Lung (tissue), 12 donors: ENCODE measurements around the gene SDC1. TPM values are rescaled to one million over a fixed set of nuclear protein-coding genes. Genes with fewer than 3 reads are reported as not detected.

Source experiments
- ATAC-seq: fragments of 200-7000 bp; cut with Tn5 transposase; one replicate; pipeline ENCODE4 v1.9.1; 2020; ENCODE audit warnings: moderate number of reproducible peaks; ENCODE audit not compliant: insufficient read depth, low FRiP score
- DNase-seq, 3 donors: peaks; one replicate each; pipeline ENCODE4 v3.0.0-alpha.2; 2013 to 2017
- H3K27ac ChIP-seq, 2 donors: one replicate each; pipeline ENCODE4 v1.5.1; 2013; ENCODE audit warnings: mild to moderate bottlenecking in 2 of 2, moderate library complexity in 2 of 2, control low read depth in 1 of 2, inconsistent platforms in 1 of 2, low read depth in 1 of 2, low read length in 1 of 2
- H3K27me3 ChIP-seq, 3 donors: one replicate each; pipeline ENCODE4 v1.5.1; 2013; ENCODE audit warnings: low read length in 2 of 3; ENCODE audit not compliant: control insufficient read depth in 3 of 3, insufficient read depth in 3 of 3
- H3K36me3 ChIP-seq, 4 donors: one replicate each; pipeline ENCODE4 v1.5.1; 2013; ENCODE audit warnings: low read length in 4 of 4, mild to moderate bottlenecking in 1 of 4, moderate library complexity in 1 of 4; ENCODE audit not compliant: control insufficient read depth in 4 of 4, insufficient read depth in 4 of 4
- H3K4me1 ChIP-seq, 5 donors: one replicate each; pipeline ENCODE4 v1.5.1; 2013; ENCODE audit warnings: low read length in 5 of 5, mild to moderate bottlenecking in 2 of 5, moderate library complexity in 1 of 5; ENCODE audit not compliant: control insufficient read depth in 5 of 5, insufficient read depth in 5 of 5
- H3K4me3 ChIP-seq: one replicate; pipeline ENCODE4 v1.5.1; 2013; ENCODE audit warnings: mild to moderate bottlenecking, control low read depth, moderate library complexity
- H3K9ac ChIP-seq, 2 donors: one replicate each; pipeline ENCODE4 v1.5.1; 2013; ENCODE audit warnings: low read length in 2 of 2, control low read depth in 1 of 2; ENCODE audit not compliant: insufficient read depth in 1 of 2
- H3K9me3 ChIP-seq, 4 donors: one replicate each; pipeline ENCODE4 v1.5.1; 2013; ENCODE audit warnings: low read length in 3 of 4, mild to moderate bottlenecking in 1 of 4, moderate library complexity in 1 of 4; ENCODE audit not compliant: control insufficient read depth in 4 of 4, insufficient read depth in 3 of 4
- WGBS, 2 donors: extraction: QIAGEN DNeasy Blood & Tissue Kit; methylation state at CpG; one replicate each; pipeline ENCODE4 v1.1.7; 2013; 5-methylcytosine and 5-hydroxymethylcytosine counted together
- polyA plus RNA-seq, 2 donors: library from polyadenylated mRNA; stranded (reverse); fragments of 200-250 nt; gene quantifications; one replicate each; pipeline ENCODE4 v1.2.1, GENCODE V29; 2013
- total RNA-seq, 2 donors: library from RNA; depleted of rRNA in 1 of 2; stranded (reverse); fragments of >200 nt in 1 of 2; gene quantifications; one replicate each; pipeline ENCODE4 v1.2.1, GENCODE V29; 2014 to 2021
- TF ChIP-seq, protein P1 (sequence below): IDR thresholded peaks from 2 replicates; pipeline ENCODE4 v1.5.1; 2012; ENCODE audit warnings: mild to moderate bottlenecking; ENCODE audit errors: control extremely low read depth, extremely low read depth
- donor health status: control.
- donor health status: control.
- donor health status: Bipolar disorder and iron deficiency.
- donor health status: healthy.
- donor health status: DM: yes; HTN: yes; CAD: no.

The SDC1 gene
- total and polyA plus RNA-seq, 4 donors, result 94.1 to 234 (median 173) TPM

- WGBS, 2 donors, result 83 to 85% methylated on average over 9 of the region's 9 CpGs
- DNase-seq (peak in 1 of 3 donors; percentile 11), ATAC-seq (no peak)
- TF ChIP-seq, protein P1, sequence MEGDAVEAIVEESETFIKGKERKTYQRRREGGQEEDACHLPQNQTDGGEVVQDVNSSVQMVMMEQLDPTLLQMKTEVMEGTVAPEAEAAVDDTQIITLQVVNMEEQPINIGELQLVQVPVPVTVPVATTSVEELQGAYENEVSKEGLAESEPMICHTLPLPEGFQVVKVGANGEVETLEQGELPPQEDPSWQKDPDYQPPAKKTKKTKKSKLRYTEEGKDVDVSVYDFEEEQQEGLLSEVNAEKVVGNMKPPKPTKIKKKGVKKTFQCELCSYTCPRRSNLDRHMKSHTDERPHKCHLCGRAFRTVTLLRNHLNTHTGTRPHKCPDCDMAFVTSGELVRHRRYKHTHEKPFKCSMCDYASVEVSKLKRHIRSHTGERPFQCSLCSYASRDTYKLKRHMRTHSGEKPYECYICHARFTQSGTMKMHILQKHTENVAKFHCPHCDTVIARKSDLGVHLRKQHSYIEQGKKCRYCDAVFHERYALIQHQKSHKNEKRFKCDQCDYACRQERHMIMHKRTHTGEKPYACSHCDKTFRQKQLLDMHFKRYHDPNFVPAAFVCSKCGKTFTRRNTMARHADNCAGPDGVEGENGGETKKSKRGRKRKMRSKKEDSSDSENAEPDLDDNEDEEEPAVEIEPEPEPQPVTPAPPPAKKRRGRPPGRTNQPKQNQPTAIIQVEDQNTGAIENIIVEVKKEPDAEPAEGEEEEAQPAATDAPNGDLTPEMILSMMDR, result no peak
- Histone ChIP-seq H3K9ac (no peak overlapping the region), H3K27me3 (no peaks in the 10 kb centered on the region), H3K4me3 (no peak overlapping the region), H3K36me3 (no peaks in the 10 kb centered on the region), H3K9me3 (peaks cover 0 to 5% (median 2%) of the 10 kb centered on the region in 4 donors), H3K27ac (no peak overlapping the region), H3K4me1 (peaks cover 0 to 14% (median 3%) of the 10 kb centered on the region in 5 donors)
These were observed 59.0 kb downstream of the SDC1 start for GRCh38 chr2:20165677-20166509.

DNA sequence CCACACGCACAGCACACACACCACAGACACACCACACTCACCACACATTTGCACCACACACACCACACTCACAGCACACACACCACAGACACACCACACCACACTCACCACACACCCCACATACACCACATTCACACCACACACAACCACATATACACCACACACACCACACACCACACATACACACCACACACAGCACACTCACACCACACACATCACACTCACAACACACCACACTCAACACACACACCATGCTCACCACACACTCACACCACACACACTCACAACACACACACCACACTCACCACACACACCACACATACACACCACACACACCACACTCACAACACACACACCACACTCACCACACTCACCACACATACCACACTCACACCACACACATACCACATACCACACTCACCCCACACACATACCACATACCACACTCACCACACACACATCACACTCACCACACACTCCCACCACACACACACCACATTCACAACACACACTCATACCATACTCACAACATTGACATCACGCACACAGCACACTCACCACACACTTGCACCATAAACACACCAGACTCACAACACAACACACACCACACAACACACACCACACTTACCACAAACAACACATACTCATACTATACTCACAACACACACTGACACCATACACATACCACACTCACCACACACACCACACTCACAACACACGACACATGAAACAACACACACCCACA is 60.0 kb downstream of the SDC1 start:
- TF ChIP-seq, protein P1, result no peak
- ATAC-seq, result no peak
- no peaks in the 10 kb centered on the region for H3K27me3 ChIP-seq
- DNase-seq, result peak in 1 of 3 donors; percentile 13
- peaks cover 0 to 14% (median 0%) of the 10 kb centered on the region in 5 donors for H3K4me1 ChIP-seq
- no peak overlapping the region for H3K4me3 ChIP-seq
- H3K9me3 ChIP-seq, result peaks cover 0 to 5% (median 2%) of the 10 kb centered on the region in 4 donors
- 89 to 92% methylated on average over 3 of the region's 3 CpGs for WGBS, 2 donors
- H3K9ac ChIP-seq, result peak overlapping the region in 1 of 2 donors; percentile 29
- H3K36me3 ChIP-seq, result no peaks in the 10 kb centered on the region
- no peak overlapping the region for H3K27ac ChIP-seq

DNA sequence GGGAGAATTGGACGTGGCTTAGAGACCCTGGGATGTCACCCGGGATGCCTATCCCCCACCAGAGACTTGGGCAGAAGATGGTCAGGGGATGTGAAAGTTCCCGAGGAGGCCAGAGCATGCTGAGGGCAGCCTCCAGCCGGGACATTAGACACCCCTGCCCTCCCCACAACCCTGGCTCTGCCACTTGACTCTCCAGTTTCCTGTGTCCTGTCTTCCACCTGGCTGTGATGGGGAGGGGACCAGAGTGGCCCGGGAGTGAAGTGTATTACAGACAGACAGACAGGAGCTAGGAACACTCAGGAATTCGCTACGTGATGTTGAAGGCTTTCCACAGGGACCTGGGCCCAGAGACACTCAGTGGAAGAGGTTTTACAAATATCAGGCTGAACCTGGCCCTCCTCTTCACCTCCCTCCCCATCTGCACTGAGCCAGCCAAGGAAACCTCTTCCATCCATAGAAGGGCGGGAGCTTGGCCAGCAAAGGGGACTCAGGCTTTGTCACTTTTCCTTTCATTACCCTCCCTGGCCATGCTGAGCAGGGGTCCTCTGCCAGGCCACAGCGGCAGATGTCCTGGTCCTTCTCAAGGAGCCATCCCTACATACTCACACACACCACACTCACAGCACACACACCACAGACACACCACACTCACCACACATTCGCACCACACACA is 60.7 kb downstream of the SDC1 start:
- Histone ChIP-seq H3K27me3 (no peaks in the 10 kb centered on the region), H3K9ac (no peak overlapping the region), H3K4me1 (peaks cover 0 to 14% (median 0%) of the 10 kb centered on the region in 5 donors), H3K36me3 (no peaks in the 10 kb centered on the region), H3K4me3 (no peak overlapping the region), H3K27ac (no peak overlapping the region), H3K9me3 (peaks cover 0 to 5% (median 2%) of the 10 kb centered on the region in 4 donors)
- TF ChIP-seq, protein P1, result no peak
- ATAC-seq (no peak), DNase-seq (peak in 1 of 3 donors; percentile 22)
- 54 to 67% methylated on average over 10 of the region's 10 CpGs for WGBS, 2 donors
